Spinal cord (tissue), 10 donors: ENCODE data around the gene PKHD1. TPM values are rescaled to one million over a fixed set of nuclear protein-coding genes. Genes with fewer than 3 reads are reported as not detected.
A peak's percentile ranks its signal among the peaks of the same experiment; 100 is the strongest.

Experiments used
- DNase-seq, 6 donors: peaks; one replicate each; pipeline versions ENCODE4 v3.0.0 to v3.0.0-alpha.2; 2013 to 2015; ENCODE audit warnings: low spot score in 6 of 6, low read depth in 4 of 6
- H3K27ac ChIP-seq: one replicate; pipeline ENCODE4 v1.5.1; 2013; ENCODE audit warnings: low read depth, low read length, control low read depth
- H3K27me3 ChIP-seq: one replicate; pipeline ENCODE4 v1.6.1; 2013; ENCODE audit warnings: low read length; ENCODE audit not compliant: control insufficient read depth, insufficient read depth
- H3K36me3 ChIP-seq: one replicate; pipeline ENCODE4 v1.6.1; 2013; ENCODE audit warnings: low read length; ENCODE audit not compliant: control insufficient read depth, insufficient read depth
- H3K4me1 ChIP-seq: one replicate; pipeline ENCODE4 v1.6.1; 2013; ENCODE audit warnings: low read length; ENCODE audit not compliant: control insufficient read depth, insufficient read depth
- H3K4me3 ChIP-seq: one replicate; pipeline ENCODE4 v1.5.1; 2013; ENCODE audit warnings: low read depth, low read length, control low read depth
- H3K9me3 ChIP-seq: one replicate; pipeline ENCODE4 v1.6.1; 2013; ENCODE audit warnings: low read length; ENCODE audit not compliant: control insufficient read depth, insufficient read depth
- WGBS: methylation state at CpG from one replicate; pipeline ENCODE4 v1.1.5; 2013; ENCODE audit warnings: missing lambda C conversion rate; ENCODE audit not compliant: insufficient coverage; 5-methylcytosine and 5-hydroxymethylcytosine counted together
- polyA plus RNA-seq, 2 donors: library from polyadenylated mRNA; unstranded; fragments of 120-200 nt; gene quantifications; one replicate each; pipeline ENCODE4 v1.2.1, GENCODE V29; 2013; ENCODE audit not compliant: insufficient read length in 2 of 2
- total RNA-seq, 2 donors: library from RNA; depleted of rRNA in 1 of 2; stranded (reverse); fragments of 120-200 nt in 1 of 2; fragments of >200 nt in 1 of 2; gene quantifications; one replicate each; pipeline versions ENCODE4 v1.2.3 to v1.2.4, GENCODE V29; 2013 to 2014
- donor health status: healthy.

Gene PKHD1
- total and polyA plus RNA-seq, 4 donors: 0.10 to 0.20 (median 0.13) TPM

- Histone ChIP-seq H3K4me1 (no peaks in the 10 kb centered on the region), H3K4me3 (no peak overlapping the region), H3K27ac (no peak overlapping the region), H3K27me3 (no peaks in the 10 kb centered on the region), H3K36me3 (no peaks in the 10 kb centered on the region), H3K9me3 (no peaks in the 10 kb centered on the region)
- WGBS: 82% methylated on average over 1 of the region's 4 CpGs
- DNase-seq: peak in 2 of 6 donors; percentile 4 to 12
Observed at GRCh38 chr6:51901766-51902764, 185.3 kb downstream of the PKHD1 start.

DNA sequence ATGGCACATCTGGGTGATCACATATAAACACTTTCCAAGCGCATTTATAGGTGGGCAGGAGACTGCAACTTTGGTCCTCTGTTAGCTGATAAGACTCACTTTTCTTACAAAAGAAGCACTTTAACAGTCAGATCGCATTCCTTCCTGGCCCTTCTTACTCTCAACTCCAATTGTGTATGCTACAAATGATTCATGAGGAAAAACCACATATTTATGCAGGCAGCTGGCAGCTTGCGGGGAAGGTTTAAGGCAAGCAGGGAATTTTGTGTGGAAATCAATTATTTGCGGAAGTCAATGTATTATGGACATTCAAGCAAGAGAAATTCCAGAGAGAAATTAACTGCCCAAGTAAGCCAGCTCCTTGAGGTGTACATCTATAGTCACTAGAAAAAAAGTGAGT is 194.0 kb downstream of the PKHD1 start:
- Histone ChIP-seq H3K36me3 (no peaks in the 10 kb centered on the region), H3K27ac (no peak overlapping the region), H3K4me1 (no peaks in the 10 kb centered on the region), H3K9me3 (no peaks in the 10 kb centered on the region), H3K27me3 (no peaks in the 10 kb centered on the region), H3K4me3 (no peak overlapping the region)
- 94% methylated on average over 2 of the region's 4 CpGs for WGBS
- peak in 1 of 6 donors; percentile 12 for DNase-seq

DNA sequence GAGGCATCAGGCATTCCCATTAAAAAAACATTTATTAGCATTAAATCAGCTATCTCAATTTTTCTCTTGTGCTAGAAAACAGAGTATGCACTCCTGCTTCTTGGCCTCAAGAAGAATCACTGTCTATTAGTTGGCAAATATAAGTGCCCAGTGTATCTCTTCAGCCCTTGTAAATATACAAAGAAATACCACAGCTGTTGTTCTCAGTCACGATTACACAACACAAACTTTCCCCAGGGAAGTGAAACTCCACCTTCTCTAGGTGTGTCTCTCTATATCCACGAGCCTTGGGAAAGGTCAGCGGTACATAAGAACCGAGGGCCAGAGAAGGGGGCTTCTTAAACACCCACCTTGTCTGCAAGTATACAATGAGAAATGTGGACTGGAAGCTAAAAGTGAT is 194.7 kb downstream of the PKHD1 start:
- H3K4me1 ChIP-seq: no peaks in the 10 kb centered on the region
- no peaks in the 10 kb centered on the region for H3K27me3 ChIP-seq
- no peak overlapping the region for H3K4me3 ChIP-seq
- DNase-seq: no peak
- H3K36me3 ChIP-seq: no peaks in the 10 kb centered on the region
- no peak overlapping the region for H3K27ac ChIP-seq
- H3K9me3 ChIP-seq: no peaks in the 10 kb centered on the region
- 80% methylated on average over 1 of the region's 4 CpGs for WGBS

DNA sequence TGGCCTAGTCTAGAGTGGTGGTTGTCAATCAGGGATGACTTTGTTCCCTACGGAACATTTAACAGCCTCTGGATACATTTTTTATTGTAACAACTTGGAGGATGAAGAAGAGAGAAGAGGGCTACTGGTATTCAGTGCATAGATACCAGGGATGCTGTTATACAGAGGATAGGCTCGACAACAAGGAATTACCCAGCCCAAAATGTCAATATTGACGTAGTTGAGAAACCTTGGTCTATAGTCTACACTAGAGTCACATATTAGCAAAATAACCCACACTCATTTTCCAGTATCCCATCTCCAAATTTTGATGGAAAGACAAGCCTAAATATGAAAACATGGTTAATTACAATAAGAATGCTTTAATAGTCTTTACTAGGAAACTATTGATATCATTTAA is 195.1 kb downstream of the PKHD1 start:
- Histone ChIP-seq H3K27me3 (no peaks in the 10 kb centered on the region), H3K9me3 (no peaks in the 10 kb centered on the region), H3K27ac (no peak overlapping the region), H3K36me3 (no peaks in the 10 kb centered on the region), H3K4me1 (no peaks in the 10 kb centered on the region), H3K4me3 (no peak overlapping the region)
- WGBS: no CpG with 5 or more reads among the region's 3 CpGs
- DNase-seq: no peak

- no peak overlapping the region for H3K4me3 ChIP-seq
- H3K27ac ChIP-seq: no peak overlapping the region
- no peaks in the 10 kb centered on the region for H3K27me3 ChIP-seq
- no peak for DNase-seq
- no peaks in the 10 kb centered on the region for H3K9me3 ChIP-seq
- H3K36me3 ChIP-seq: no peaks in the 10 kb centered on the region
- WGBS: 57% methylated on average over 1 of the region's 4 CpGs
- no peaks in the 10 kb centered on the region for H3K4me1 ChIP-seq
Observed at GRCh38 chr6:51891784-51892183, 195.6 kb downstream of the PKHD1 start.

- Histone ChIP-seq H3K9me3 (no peaks in the 10 kb centered on the region), H3K27ac (no peak overlapping the region), H3K36me3 (no peaks in the 10 kb centered on the region), H3K4me1 (no peaks in the 10 kb centered on the region), H3K27me3 (no peaks in the 10 kb centered on the region), H3K4me3 (no peak overlapping the region)
- 50% methylated on average over 1 of the region's 2 CpGs for WGBS
- DNase-seq: no peak
Observed at GRCh38 chr6:51887859-51888258, 199.6 kb downstream of the PKHD1 start.

DNA sequence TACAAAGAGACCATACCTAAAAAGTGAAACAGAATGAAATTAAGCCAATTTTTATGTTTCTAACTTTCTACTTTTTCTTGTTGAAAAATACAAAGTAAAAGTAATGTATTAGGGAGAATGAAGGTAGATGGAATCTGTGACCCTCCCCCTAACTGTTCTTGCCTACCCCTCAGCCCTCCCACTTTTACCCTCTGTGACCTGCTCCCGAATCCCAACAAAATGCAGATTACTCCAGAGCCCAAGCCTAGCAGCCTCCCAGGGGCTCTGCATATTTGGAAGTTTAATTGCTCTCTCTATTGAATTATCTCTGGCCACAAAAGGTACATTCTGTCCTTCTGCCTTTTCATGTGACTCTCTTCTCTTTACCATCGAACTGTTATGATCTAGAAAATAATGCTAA is 201.5 kb downstream of the PKHD1 start:
- no peaks in the 10 kb centered on the region for H3K36me3 ChIP-seq
- no peak overlapping the region for H3K27ac ChIP-seq
- no peaks in the 10 kb centered on the region for H3K27me3 ChIP-seq
- WGBS: no CpG with 5 or more reads among the region's 2 CpGs
- no peaks in the 10 kb centered on the region for H3K4me1 ChIP-seq
- no peak overlapping the region for H3K4me3 ChIP-seq
- no peaks in the 10 kb centered on the region for H3K9me3 ChIP-seq
- no peak for DNase-seq

- no peak overlapping the region for H3K4me3 ChIP-seq
- no peaks in the 10 kb centered on the region for H3K9me3 ChIP-seq
- H3K36me3 ChIP-seq: no peaks in the 10 kb centered on the region
- H3K4me1 ChIP-seq: no peaks in the 10 kb centered on the region
- DNase-seq: no peak
- H3K27me3 ChIP-seq: no peaks in the 10 kb centered on the region
- no peak overlapping the region for H3K27ac ChIP-seq
Observed at GRCh38 chr6:51868591-51869355, 218.6 kb downstream of the PKHD1 start.

DNA sequence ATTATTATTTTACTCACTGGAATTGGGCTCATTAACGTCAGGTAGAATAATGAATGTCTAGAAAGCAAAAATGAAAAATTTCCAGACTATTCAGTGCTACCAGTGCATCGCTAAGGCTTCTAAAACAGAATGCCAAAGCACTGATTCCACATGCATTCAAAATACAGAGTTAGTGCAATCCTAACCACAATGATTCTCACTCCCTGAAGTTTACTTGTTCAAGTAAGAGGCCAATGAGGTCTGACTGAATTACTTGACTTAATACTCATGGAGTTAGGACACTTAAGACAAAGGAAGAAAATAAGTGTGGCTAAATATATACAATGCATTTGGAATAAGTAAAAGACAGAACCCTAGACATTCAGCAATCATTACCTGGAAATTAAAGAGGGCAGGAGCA is 220.5 kb downstream of the PKHD1 start:
- Histone ChIP-seq H3K27ac (no peak overlapping the region), H3K4me3 (no peak overlapping the region), H3K9me3 (no peaks in the 10 kb centered on the region), H3K36me3 (no peaks in the 10 kb centered on the region), H3K4me1 (no peaks in the 10 kb centered on the region), H3K27me3 (no peaks in the 10 kb centered on the region)
- DNase-seq: no peak
- no CpG with 5 or more reads among the region's 2 CpGs for WGBS
